Measurements from ENCODE around the gene DPYSL4. TPM values are rescaled to one million over a fixed set of nuclear protein-coding genes. Genes with fewer than 3 reads are reported as not detected.

The DPYSL4 gene
- total RNA-seq, 1 experiment from 2014 or later, result 22.4 TPM

- DNase-seq (ENCODE audit: low read depth), result no peak
Observed at GRCh38 chr10:132226586-132227405, 40.0 kb downstream of the DPYSL4 start.

DNA sequence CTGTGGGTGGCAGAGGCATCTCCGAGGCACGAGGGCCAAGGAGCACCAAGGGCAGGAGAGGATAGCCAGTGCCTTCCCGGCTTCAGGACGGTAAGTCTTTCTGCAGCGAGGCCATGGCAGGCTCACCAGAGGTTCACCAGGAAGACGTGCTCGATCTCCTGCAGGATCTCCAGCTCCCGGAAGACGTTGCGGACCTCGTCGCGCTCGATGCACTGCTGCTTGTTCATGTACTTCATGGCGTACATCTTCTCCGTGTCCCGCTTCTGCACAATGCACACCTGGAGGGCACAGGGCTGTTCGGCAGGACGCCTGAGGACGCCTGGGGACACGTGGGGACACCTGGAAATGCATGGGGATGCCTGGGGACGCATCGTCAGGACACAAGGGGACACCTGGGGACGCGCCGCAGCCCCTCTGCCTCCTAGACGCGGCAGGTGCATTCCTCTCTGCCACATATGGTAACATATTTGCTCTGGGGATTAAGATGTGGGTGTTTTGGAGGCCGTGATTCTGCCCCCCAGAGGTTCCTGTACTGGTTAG is 41.2 kb downstream of the DPYSL4 start:
- no peak for DNase-seq (ENCODE audit: low read depth)

- DNase-seq (ENCODE audit: low read depth), result no peak
Observed at GRCh38 chr10:132228616-132229015, 41.9 kb downstream of the DPYSL4 start.

GRCh38 chr10:132229096-132229495 is 42.3 kb downstream of the DPYSL4 start:
- DNase-seq (ENCODE audit: low read depth), result no peak

- no peak for DNase-seq (ENCODE audit: low read depth)
Observed at GRCh38 chr10:132229834-132230556, 43.2 kb downstream of the DPYSL4 start.

DNA sequence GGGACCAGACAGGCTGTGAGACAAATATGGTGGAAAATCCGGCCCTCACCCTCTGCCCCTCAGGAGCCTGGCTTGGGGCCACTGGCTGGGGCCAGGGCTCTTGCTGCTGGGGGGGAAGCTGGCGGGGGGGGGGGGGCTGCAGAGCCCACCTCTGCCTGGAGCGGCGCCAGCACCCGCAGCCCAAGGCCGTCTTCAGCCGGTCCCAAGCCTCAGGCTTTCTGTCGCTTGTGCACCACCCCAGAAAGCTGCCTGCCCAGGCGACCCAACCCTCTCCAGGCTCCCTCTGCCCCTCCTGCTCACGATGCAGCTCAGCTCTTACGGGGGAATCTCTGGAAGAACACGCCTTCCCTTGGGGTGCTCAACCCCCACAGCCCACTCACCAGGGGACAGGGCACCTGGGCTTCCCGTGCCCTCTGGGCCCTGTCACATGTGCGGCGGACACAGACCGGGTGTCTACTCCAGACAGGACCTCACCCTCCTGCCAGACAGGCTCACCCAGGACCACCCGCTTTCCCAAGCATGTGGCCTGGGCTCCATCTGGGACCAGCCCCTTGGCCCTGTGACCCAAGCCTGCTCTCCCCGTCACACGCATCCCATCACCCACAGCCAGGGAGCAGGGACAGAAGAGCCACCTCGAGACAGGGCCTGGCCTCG is 43.9 kb downstream of the DPYSL4 start:
- DNase-seq (ENCODE audit: low read depth), result no peak

DNA sequence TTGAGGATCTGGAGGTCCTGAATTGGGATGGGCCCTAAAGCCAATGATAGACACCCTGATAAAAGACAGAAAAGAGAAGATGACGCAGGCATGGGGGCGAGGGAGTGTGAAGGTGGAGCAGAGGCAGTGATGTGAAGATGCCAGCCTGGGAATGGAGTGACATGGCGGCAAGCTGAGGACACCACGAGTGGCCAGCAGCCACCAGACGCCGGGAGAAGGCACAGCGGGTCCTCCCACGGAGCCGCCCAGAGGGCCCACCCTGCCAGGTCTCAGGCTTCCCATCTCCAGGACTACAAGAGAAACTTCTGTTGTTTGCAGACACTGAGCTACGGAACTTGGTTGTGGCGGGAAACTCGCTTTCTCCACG is 44.9 kb downstream of the DPYSL4 start:
- no peak for DNase-seq (ENCODE audit: low read depth)

DNA sequence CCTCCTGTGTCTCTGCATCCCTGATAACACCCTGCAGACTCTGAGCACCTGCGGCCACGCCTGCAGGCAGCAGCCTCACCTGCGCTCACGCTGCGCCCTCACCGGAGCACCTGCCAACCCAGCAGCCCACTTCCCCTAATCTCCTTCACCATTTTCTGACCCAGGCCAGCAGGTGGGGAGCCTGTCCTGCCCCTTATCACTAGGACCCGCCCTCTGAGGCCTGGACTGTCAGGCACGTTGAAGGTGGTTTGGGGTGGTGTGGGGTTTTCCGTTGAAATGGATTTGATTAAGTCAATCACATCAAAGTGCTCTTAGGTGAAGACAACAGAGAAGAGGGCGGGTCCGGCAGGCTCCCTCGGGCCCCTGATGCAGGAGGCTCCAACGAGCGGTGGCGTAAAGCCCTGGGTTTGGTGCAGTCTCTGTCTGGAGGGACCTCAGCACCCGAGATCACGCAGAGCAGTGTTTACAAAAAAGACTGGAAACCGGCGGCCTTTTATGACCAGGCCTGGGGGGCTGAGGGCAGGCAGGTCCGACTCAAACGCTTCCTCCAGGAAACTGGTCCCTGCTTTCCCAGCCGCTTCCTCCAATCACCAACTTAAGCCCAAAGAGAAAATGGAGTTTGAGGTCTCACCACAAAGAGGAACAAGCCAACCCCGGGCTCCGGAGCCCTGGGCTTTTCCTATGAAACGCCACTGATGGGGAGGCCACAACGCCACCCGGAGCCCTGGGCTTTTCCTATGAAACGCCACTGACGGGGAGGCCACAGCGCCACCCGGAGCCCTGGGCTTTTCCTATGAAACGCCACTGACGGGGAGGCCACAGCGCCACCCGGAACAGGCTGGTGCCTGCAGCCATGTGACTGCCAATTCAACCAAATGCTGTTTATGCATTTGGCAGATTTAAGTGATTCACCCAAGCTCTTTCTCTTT is 45.5 kb downstream of the DPYSL4 start:
- DNase-seq (ENCODE audit: low read depth), result peak; percentile 5

- DNase-seq (ENCODE audit: low read depth), result no peak
Observed at GRCh38 chr10:132232981-132233380, 46.2 kb downstream of the DPYSL4 start.

GRCh38 chr10:132233501-132234085 is 46.8 kb downstream of the DPYSL4 start:
- no peak for DNase-seq (ENCODE audit: low read depth)

DNA sequence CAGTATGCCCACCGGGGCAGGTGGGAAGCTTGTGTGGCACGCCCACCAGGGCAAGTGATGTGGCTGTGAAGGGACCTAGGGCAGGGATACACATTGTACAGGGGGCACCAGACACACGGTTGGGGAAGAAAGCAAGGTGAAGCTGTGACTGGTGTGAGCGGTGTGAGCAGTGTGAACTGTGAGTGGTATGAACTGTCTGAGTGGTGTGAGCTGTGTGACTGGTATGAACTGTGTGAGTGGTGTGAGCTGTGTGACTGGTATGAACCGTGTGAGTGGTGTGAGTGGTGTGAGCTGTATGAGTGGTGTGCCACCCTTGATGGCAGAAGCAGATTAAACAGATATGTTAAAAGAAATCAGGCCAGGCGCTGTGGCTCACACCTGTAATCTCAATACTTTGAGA is 48.1 kb downstream of the DPYSL4 start:
- no peak for DNase-seq (ENCODE audit: low read depth)

DNA sequence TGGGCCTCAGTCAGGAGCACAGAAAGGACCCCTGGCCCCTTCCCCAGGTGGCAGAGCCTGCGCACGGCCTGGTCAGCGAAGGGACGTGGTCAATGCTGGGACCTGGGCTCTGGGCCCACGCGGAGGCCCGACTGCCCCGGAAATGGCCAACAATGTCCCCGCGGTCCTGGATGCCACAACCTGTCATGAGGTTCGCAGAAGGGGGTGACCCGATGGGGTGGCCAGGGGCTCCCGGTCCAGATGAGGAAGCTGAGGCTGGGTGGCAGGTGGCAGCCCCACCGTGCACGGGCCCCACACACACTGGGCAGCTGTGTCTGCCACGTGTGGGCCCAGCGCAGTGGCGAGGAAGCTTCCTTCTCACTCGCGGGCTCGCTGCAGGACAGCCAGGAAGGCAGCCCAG is 49.4 kb downstream of the DPYSL4 start:
- no peak for DNase-seq (ENCODE audit: low read depth)

DNA sequence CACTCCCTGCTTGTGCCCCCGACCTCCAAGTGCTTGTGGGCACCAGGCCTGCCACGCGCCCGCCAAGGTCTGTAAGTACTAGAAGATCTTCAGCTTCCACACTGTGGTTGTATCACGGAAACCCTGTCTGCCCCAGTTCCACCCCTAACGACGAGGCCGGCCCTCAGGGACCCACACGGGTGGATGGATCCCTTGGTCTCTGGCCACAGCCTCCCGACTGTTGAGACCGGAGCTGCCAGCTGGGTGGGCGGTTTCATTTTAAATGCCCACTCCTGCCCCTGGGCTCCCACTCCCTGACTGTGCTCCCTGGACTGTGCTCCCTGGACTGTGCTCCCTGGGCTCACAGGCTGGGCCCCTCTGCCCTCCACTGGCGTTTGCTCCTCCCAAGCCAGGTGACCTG is 50.1 kb downstream of the DPYSL4 start:
- DNase-seq (ENCODE audit: low read depth), result no peak

DNA sequence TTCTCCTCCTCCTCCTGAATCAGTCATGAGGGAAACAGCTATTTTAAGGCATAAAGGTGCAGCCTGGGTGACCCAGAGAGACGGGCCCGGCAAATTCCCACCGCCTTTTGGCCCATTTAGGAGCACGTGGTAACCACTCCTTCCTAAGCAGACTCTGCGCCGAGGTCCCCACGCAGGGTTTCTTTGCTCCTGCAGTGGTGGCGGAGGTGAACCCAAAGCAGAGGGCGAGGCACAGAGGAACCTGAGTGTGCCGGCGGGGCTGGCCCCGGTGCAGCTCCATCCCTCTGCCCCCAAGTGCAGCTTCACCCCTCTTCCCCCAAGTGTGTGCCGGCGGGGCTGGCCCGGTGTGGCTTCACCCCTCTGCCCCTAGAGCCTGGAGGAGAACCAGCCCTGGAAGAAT is 50.6 kb downstream of the DPYSL4 start:
- no peak for DNase-seq (ENCODE audit: low read depth)

DNA sequence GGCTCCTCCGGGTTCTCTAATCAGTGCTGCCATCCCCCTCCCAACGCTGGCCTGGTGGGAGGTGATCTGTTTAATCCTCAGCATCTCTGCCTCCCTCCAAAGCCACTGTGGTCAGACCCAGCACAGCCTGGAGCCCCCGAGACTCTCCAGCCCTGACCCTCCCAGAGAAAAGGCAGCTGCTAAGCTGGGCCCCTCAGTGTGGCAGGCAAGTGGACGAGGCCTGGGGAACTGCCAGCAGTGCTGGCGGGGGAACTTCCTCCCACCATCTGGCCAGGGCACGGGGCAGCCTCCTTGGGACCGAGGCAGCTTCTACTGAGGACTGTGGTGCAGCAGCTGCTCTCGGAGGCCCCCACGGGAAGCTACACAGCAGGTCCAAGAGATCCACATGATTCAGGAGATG is 51.1 kb downstream of the DPYSL4 start:
- DNase-seq (ENCODE audit: low read depth), result no peak

DNA sequence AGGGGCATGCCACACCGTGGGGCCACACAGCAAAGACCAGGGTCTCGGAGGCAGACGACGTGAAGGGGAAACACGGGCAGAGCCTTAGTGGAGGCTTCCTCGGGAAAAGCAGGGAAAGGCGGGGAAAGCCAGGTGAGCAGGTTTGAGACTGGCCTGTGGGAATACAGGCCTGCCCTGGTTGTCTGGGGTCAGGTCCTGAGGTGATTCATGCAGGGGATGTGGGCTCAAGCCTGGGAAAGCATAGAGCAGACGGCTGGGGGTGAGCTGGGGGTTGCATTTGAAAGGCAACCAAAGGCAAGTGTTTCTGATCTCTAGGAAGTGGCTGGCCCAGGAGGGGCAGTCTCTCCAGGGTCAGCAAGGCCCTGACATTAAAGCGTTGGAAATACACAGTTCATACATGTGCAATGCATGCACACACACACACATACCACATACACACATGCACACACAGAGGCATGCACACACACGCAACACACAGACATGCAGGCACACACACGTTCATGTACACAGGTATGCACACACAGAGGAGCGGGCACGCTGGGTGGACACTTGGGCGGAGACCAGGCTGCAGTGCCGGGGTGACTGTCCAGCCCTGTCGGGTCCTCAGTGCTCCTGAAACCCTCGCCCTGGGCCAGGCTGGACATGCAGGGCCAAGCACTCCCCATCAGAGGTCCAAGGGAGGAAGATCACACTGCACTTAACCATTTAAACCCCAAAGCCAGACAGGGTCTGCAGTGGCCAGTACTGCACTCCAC is 51.8 kb downstream of the DPYSL4 start:
- DNase-seq (ENCODE audit: low read depth), result no peak

DNA sequence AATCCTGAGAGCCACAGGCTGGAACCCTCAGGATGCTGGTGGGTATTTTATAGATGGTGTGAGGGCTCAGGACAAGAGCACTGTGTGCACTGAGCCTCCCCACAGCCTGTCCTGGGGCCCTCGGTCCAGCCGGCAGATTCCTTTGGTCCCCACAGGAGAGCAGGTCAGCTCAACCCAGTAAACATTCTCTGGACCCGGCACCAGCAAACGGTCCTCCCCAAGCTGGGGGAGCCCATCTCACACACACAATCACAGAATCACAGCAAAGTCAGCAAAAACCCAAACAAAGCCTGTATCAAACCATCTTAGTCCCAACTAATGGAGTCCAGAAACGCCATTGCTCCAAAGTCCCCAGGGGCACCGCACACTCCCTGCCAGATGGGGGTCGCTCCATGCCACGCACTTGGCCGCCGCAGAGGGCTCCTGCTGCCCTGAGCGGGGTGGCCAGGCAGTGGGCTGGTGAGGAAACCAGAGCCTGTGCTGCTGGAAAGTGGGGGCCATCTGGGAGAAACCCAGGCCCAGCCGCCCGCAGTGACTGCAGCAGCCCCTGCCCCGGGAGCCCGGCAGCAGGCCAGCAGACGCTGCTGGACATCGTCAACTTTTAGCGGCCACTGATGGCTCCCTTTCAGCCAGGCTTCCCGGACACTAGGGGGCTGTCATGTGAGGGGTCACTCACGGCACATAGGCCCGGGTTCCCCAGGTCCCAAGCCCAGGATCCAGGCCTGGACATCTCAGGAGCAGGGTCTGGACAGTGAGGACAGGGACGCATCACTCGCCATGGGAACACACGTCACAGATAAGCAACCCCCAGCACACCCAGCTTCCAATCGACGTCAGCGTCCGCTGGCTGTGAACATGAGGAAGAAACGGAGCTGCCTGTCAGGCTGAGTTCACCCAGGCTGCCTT is 52.6 kb downstream of the DPYSL4 start:
- no peak for DNase-seq (ENCODE audit: low read depth)

GRCh38 chr10:132240156-132240555 is 53.4 kb downstream of the DPYSL4 start:
- no peak for DNase-seq (ENCODE audit: low read depth)

GRCh38 chr10:132240581-132240980 is 53.8 kb downstream of the DPYSL4 start:
- DNase-seq (ENCODE audit: low read depth), result no peak
